NCI-H524 treated with DMSO at 0.1 percent for 48 hours (cell line): ENCODE measurements around the gene FAM184A.
"Not testable (repeated sequence)": the region's sequence is repeated elsewhere in the genome, so short reads cannot be mapped to it uniquely, and the experiment has no call there.

Source experiments
- DNase-seq: peaks from one replicate; lab custom pipeline; 2025; lab: John Stamatoyannopoulos, UW

FAM184A gene

DNA sequence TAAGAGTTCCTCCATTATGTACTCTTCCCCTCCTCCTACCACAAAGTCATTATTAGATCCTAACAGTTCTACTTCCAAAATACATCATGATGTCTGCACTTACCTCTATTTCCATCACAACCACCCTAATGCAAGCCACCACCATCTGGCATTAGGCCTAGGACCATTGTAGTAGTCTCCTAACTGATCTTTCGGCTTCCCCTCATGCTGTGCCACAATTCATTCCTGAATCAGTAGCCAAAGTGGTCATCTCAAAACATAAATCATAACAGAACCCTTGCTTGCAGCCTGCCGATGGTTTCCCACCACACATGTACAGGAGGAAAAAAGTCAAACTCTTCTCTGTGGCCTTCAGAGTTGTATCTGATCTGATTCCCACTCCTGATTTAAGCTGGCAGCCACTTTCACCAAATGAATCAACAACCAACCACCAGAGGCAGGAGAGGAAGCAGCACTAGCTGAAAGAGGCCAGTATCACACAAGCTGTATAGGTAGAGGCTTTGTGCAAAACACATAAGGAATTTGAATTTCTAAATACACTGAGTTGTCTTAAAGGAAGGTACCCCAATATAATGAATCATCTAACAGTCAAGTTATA is 26.1 kb downstream of the FAM184A start:
- no peak for DNase-seq

DNA sequence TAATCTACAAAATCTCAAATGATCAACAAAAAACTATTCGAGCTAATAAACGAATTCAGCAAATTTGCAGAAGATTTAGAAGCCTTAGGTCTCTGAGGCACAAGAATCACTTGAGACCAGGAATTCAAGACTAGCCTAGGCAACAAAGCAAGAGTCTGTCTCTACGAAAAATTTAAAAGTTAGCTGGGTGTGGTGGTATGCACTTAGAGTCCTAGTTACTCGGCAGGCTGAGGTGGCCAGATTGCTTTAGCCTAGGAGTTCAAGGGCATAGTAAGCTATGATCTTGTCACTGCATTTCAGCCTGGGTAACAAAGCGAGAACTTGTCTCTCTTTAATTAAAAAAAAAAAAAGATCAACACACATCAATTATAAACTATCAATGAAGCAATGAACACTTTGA is 34.2 kb downstream of the FAM184A start:
- DNase-seq = no peak

GRCh38 chr6:119043783-119044182 is 34.7 kb downstream of the FAM184A start:
- no peak for DNase-seq

- no peak for DNase-seq
Observed at GRCh38 chr6:119043265-119043664, 35.2 kb downstream of the FAM184A start.

- no peak for DNase-seq
Observed at GRCh38 chr6:119040636-119041035, 37.8 kb downstream of the FAM184A start.

DNA sequence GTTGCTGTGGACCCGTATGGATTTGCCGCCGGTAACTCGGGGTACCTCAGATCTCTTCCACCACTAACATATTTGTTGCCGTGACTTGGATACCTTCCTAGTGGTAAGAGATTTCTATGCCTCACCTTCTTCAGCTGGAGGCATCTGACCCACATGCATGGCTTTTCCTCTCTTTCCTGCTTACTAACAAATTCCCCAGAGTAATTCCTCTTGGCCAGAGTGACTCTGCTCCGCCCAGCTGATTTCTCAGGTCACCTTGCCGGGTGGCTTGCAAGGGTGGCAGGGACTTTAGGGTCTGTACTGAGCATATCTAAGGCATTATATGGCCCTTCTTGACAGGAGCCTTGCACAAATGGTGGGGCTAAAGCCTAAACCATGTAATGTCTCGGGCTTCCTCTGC is 38.2 kb downstream of the FAM184A start:
- no peak for DNase-seq

GRCh38 chr6:119037941-119038623 is 40.4 kb downstream of the FAM184A start:
- no peak for DNase-seq

- DNase-seq = no peak
Observed at GRCh38 chr6:119037264-119037663, 41.2 kb downstream of the FAM184A start.

DNA sequence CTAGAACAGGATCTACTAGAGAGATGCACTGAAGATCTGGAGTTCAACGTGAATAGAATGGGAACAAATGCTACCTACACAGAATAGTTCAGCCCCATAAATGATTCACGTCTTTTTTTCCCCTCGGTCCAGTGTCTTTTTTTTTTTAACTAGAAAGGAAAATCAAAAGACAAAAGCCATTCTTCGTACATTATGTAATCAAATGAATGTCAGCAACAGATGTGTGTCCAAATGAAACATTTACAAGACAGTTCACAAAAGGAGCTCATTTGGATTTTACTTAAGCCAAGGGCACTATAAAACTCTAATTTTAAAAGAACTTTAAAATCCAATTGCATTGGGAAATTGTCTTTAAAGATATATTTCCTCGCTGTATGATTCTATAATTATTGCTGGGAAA is 42.4 kb downstream of the FAM184A start:
- DNase-seq = no peak

DNA sequence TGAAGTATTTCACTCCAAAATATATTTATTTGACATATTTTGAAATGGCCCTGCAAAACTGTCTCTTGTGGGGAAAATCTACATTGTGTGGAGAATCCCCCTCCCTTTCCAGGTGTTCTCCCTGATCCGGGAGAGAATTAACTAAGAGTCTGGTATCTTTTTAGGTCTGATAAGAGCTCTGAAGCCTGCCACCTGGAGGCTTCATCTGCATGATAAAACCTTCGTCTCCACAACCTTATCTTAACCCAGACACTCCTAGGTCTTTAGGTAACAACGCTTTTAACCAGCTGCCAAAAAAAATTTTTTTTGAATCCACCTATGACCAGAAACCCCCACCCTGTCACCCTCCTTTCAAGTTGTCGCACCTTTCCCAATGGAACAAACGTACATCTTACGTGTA is 43.0 kb downstream of the FAM184A start:
- DNase-seq = no peak

DNA sequence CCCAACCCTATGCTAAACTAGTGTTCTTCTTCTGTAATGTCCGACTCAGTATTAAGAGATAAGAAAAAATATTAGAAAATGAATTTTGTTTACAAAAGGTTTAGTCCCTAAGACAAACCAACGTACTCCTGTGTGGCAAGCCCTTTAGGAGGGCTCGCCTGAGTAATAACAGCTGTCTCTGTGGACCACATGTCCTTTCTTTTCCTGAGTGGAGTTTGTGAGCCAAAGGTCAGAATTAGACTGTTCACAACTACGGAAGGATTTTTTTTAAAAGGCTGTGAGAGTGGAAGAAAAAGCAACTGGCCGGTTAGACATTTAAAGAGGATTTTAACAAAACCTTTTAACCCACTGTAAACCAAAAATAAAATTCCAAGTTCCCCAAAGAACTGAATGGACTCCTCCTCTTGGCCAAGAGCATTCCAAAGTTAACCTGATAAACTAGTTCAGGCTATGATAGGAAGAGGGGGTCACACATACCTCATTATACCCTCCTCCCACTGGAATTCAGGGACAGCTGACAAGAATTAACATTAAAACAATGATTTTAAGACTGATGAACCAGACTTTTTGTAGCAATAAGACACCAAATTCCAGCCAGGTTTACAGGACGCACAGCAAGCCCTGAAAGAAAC is 43.5 kb downstream of the FAM184A start:
- DNase-seq = peak; percentile 40

DNA sequence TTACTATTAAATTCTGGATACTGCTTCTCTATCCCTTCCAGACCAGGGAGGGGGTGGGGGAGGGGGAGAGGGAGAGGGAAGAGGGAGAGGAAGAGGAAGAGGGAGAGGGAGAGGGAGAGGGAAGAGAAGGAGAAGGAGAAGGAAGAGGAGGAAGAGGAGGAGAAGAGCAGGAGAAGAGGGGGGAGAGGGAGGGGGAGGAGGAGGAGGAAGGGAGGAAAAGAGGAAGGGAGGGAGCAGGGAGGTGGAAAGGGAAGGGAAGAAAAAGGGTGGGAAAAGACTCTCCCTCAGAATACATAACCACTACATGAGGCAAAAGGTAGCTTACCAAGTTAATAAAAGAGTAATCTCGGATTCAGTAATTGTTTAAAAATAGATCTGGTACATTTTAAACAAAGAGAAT is 46.0 kb downstream of the FAM184A start:
- no peak for DNase-seq

GRCh38 chr6:119030759-119031158 is 47.7 kb downstream of the FAM184A start:
- no peak for DNase-seq

DNA sequence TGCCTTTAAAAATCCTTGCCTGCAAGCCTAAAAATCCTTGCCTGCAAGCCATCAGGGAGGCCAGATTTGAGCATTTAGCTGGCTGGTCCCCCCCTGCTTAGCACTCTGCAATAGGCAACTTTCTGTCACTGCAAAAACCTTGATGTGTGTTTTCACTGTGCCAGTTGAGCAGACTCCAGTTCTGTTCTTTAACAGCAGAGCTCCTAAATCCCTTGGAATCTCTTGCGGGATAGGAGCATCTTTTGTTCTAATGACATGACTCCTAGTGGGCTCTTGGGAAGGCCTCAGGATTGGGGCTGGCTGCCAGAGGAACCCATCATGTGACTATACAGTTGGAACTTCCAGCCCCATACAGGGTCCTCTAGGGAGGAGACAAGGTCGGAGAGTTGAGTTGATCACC is 50.4 kb downstream of the FAM184A start:
- no peak for DNase-seq

- DNase-seq = no peak
Observed at GRCh38 chr6:119027465-119027864, 51.0 kb downstream of the FAM184A start.

DNA sequence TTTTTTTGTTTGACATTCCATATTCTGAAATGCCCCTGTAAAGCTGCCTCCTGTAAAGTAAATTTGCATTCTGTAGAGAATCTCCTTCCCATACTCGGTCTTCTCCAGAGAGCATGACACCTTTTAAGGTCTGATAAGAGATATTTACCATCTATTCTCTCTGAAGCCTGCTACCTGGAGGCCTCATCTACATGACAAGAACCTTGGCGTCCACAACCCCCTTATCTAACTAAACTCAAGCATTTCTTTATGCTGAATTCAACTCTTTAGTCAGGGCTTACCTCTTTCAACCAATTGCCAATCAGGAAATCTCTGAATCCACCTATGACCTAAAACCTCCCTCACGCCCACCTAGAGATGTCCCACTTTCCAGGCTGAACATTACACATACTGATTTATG is 51.6 kb downstream of the FAM184A start:
- DNase-seq = no peak

- no peak for DNase-seq
Observed at GRCh38 chr6:119025793-119026192, 52.7 kb downstream of the FAM184A start.

DNA sequence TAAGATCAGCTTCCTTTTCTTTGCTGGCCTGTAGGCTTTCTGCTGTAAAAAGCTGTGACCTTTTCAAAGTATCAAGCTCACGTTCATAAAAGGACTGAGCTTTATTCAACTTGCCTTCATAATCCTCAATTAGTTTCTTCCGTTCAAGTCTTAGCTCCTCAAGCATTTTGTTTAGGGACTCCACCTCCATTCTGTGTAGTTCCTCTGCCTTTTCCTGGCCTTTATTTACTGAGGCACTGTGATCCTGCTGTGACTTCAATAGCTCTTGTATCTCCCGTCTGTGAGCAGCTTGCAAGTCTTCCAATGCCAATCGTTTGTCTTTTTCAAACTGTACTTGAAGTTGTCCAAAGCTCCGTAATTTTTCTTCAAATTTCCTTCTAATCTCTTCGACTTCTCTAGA is 54.4 kb downstream of the FAM184A start:
- DNase-seq = no peak

GRCh38 chr6:119022796-119023195 is 55.7 kb downstream of the FAM184A start:
- no peak for DNase-seq

DNA sequence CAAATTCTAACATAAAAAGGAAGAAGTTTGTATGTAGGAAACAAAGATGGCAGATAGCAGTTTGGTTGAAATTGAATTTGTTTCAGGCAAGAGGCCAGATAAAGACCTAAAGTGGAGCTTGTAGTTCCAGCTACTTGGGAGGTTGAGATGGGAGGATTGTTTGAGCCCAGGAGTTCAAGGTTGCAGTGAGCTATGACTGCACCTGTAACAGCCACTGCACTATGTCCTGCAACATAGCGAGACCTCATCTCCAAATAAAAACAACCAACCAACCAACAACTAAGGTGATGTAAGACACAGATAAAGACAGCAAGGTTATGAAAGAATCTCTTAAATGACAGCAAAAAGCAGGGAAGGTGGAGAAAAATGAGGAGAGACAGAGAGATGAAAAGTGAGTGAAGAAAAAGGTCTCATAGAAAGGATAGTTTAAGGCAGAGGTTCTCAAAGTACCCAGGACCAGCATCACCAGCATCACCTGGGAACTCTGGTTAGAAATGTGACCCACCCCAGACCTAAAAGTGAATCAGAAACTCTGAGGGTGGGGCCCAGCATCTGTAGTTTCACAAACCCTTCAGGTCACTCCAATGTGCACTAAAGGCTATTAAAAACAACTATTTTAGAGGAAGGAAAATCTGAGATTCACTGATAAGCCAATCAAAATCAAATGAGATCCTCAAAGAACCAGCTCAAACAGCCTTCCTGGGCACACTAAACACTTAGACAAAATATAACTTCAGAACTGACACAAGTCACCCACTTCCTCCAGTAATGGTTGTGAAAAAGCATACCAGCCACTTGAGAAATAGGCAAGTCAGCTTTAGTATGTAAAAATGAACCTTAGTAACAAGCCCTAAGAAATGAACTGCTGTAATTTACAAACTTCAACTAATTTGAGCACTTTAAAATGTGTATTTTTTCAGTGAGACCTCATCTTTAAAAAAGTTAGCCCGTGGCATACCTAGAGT is 57.6 kb downstream of the FAM184A start:
- no peak for DNase-seq

DNA sequence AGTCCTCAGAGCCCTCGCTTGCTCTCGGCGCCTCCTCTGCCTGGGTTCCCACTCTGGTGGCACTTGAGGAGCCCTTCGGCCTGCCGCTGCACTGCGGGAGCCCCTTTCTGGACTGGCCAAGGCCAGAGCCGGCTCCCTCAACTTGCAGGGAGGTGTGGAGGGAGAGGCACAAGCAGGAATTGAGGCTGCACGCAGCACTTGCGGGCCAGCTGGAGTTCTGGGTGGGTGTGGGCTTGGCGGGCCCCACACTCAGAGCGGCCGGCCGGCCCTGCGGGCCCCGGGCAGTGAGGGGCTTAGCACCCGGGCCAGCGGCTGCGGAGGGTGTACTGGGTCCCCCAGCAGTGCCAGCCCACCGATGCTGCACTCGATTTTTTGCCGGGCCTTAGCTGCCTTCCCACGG is 63.3 kb downstream of the FAM184A start:
- DNase-seq = not testable (repeated sequence)

- DNase-seq = no peak
Observed at GRCh38 chr6:119012521-119012920, 65.9 kb downstream of the FAM184A start.
